Lung (tissue), 12 donors: ENCODE measurements around the gene ZNF710. TPM values are rescaled to one million over a fixed set of nuclear protein-coding genes. Genes with fewer than 3 reads are reported as not detected.
A peak's percentile ranks its signal among the peaks of the same experiment; 100 is the strongest.

Source experiments
- ATAC-seq: fragments of 200-7000 bp; cut with Tn5 transposase; one replicate; pipeline ENCODE4 v1.9.1; 2020; ENCODE audit warnings: moderate number of reproducible peaks; ENCODE audit not compliant: insufficient read depth, low FRiP score
- DNase-seq, 3 donors: peaks; one replicate each; pipeline ENCODE4 v3.0.0-alpha.2; 2013 to 2017
- H3K27ac ChIP-seq, 2 donors: one replicate each; pipeline ENCODE4 v1.5.1; 2013; ENCODE audit warnings: mild to moderate bottlenecking in 2 of 2, moderate library complexity in 2 of 2, control low read depth in 1 of 2, inconsistent platforms in 1 of 2, low read depth in 1 of 2, low read length in 1 of 2
- H3K27me3 ChIP-seq, 3 donors: one replicate each; pipeline ENCODE4 v1.5.1; 2013; ENCODE audit warnings: low read length in 2 of 3; ENCODE audit not compliant: control insufficient read depth in 3 of 3, insufficient read depth in 3 of 3
- H3K36me3 ChIP-seq, 4 donors: one replicate each; pipeline ENCODE4 v1.5.1; 2013; ENCODE audit warnings: low read length in 4 of 4, mild to moderate bottlenecking in 1 of 4, moderate library complexity in 1 of 4; ENCODE audit not compliant: control insufficient read depth in 4 of 4, insufficient read depth in 4 of 4
- H3K4me1 ChIP-seq, 5 donors: one replicate each; pipeline ENCODE4 v1.5.1; 2013; ENCODE audit warnings: low read length in 5 of 5, mild to moderate bottlenecking in 2 of 5, moderate library complexity in 1 of 5; ENCODE audit not compliant: control insufficient read depth in 5 of 5, insufficient read depth in 5 of 5
- H3K4me3 ChIP-seq: one replicate; pipeline ENCODE4 v1.5.1; 2013; ENCODE audit warnings: mild to moderate bottlenecking, control low read depth, moderate library complexity
- H3K9ac ChIP-seq, 2 donors: one replicate each; pipeline ENCODE4 v1.5.1; 2013; ENCODE audit warnings: low read length in 2 of 2, control low read depth in 1 of 2; ENCODE audit not compliant: insufficient read depth in 1 of 2
- H3K9me3 ChIP-seq, 4 donors: one replicate each; pipeline ENCODE4 v1.5.1; 2013; ENCODE audit warnings: low read length in 3 of 4, mild to moderate bottlenecking in 1 of 4, moderate library complexity in 1 of 4; ENCODE audit not compliant: control insufficient read depth in 4 of 4, insufficient read depth in 3 of 4
- WGBS, 2 donors: extraction: QIAGEN DNeasy Blood & Tissue Kit; methylation state at CpG; one replicate each; pipeline ENCODE4 v1.1.7; 2013; 5-methylcytosine and 5-hydroxymethylcytosine counted together
- polyA plus RNA-seq, 2 donors: library from polyadenylated mRNA; stranded (reverse); fragments of 200-250 nt; gene quantifications; one replicate each; pipeline ENCODE4 v1.2.1, GENCODE V29; 2013
- total RNA-seq, 2 donors: library from RNA; depleted of rRNA in 1 of 2; stranded (reverse); fragments of >200 nt in 1 of 2; gene quantifications; one replicate each; pipeline ENCODE4 v1.2.1, GENCODE V29; 2014 to 2021
- TF ChIP-seq, protein P1 (sequence below): IDR thresholded peaks from 2 replicates; pipeline ENCODE4 v1.5.1; 2012; ENCODE audit warnings: mild to moderate bottlenecking; ENCODE audit errors: control extremely low read depth, extremely low read depth
- donor health status: control.
- donor health status: control.
- donor health status: Bipolar disorder and iron deficiency.
- donor health status: healthy.
- donor health status: DM: yes; HTN: yes; CAD: no.

ZNF710 gene
- total and polyA plus RNA-seq, 4 donors, result 19.6 to 49.1 (median 38.6) TPM

GRCh38 chr15:90124507-90124906, 123.4 kb downstream of the ZNF710 start:
- H3K27ac ChIP-seq, result no peak overlapping the region
- H3K9me3 ChIP-seq, result no peaks in the 10 kb centered on the region
- no peaks in the 10 kb centered on the region for H3K27me3 ChIP-seq
- H3K9ac ChIP-seq, result no peak overlapping the region
- H3K4me3 ChIP-seq, result no peak overlapping the region
- H3K4me1 ChIP-seq, result peaks cover 0 to 4% (median 0%) of the 10 kb centered on the region in 5 donors
- DNase-seq (no peak), ATAC-seq (no peak)
- no peaks in the 10 kb centered on the region for H3K36me3 ChIP-seq
- TF ChIP-seq, protein P1, sequence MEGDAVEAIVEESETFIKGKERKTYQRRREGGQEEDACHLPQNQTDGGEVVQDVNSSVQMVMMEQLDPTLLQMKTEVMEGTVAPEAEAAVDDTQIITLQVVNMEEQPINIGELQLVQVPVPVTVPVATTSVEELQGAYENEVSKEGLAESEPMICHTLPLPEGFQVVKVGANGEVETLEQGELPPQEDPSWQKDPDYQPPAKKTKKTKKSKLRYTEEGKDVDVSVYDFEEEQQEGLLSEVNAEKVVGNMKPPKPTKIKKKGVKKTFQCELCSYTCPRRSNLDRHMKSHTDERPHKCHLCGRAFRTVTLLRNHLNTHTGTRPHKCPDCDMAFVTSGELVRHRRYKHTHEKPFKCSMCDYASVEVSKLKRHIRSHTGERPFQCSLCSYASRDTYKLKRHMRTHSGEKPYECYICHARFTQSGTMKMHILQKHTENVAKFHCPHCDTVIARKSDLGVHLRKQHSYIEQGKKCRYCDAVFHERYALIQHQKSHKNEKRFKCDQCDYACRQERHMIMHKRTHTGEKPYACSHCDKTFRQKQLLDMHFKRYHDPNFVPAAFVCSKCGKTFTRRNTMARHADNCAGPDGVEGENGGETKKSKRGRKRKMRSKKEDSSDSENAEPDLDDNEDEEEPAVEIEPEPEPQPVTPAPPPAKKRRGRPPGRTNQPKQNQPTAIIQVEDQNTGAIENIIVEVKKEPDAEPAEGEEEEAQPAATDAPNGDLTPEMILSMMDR, result no peak

DNA sequence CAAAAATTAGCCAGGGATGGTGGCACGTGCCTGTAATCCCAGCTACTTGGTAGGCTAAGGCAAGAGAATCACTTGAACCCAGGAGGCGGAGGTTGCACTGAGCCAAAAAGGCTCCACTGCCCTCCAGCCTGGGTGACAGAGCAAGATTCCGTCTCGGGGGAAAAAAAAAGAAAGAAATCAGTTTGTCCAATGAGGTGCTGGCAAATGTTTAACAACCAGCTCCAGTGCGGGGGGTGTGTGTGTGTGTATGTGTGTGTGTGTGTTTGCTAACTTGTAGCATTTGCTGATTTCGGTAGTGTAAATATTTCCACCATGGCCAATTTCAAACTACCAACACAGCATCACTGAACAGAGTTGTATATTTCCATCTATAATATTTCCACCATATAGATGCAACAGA, 124.9 kb downstream of the ZNF710 start:
- Histone ChIP-seq H3K9me3 (no peaks in the 10 kb centered on the region), H3K9ac (no peak overlapping the region), H3K27me3 (no peaks in the 10 kb centered on the region), H3K4me3 (no peak overlapping the region), H3K27ac (peak overlapping the region in 1 of 2 donors; percentile 5), H3K4me1 (peaks cover 0 to 4% (median 0%) of the 10 kb centered on the region in 5 donors), H3K36me3 (no peaks in the 10 kb centered on the region)
- peak in 1 of 3 donors; percentile 48 for DNase-seq
- TF ChIP-seq, protein P1, result no peak
- WGBS, 2 donors, result 58 to 86% methylated on average over 6 of the region's 6 CpGs
- ATAC-seq, result no peak

DNA sequence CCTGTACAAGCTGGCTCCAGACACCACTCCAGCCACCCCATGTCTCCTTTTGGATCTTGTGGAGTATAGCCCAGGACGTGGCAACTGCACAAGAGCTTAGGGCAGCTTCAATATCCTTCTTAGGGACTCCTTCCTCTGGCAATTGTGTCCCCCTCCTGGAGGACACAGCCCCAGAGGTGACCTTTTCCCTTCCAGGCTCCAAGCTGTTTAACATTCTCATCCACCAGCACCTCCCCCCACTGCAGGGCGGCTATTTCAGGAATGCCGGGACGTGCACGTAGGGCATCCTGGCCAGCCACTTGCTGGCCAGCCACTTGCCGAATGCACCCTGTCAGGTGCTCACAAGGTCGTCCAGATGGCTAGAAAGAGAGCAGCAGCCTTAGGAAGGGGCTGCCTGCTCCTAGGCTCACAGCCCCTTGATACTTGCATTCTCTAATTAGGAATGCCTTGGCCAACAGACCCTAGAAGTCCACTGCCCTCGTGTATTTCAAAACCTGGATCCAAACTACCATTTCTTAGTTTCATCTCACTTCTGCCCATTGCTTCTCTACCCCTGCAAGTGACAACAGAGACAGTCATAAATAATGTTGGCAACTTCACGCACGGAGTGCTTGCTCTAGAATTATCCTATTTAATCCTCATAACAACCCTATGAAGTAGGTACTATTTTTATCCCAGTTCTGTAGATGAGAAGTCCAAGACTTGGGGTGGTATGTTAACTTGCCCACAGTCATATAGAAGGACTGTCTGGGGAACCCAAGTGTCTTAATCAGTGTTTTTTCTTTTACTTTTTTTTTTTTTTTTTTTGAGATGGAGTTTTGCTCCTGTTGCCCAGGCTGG, 125.7 kb downstream of the ZNF710 start:
- Histone ChIP-seq H3K4me1 (peaks cover 0 to 4% (median 0%) of the 10 kb centered on the region in 5 donors), H3K36me3 (no peaks in the 10 kb centered on the region), H3K9me3 (no peaks in the 10 kb centered on the region), H3K27ac (peak overlapping the region in 1 of 2 donors; percentile 74), H3K9ac (no peak overlapping the region), H3K27me3 (no peaks in the 10 kb centered on the region), H3K4me3 (no peak overlapping the region)
- TF ChIP-seq, protein P1, result no peak
- DNase-seq, result peak in 2 of 3 donors; percentile 40 to 52
- 29 to 44% methylated on average over 10 of the region's 10 CpGs for WGBS, 2 donors
- no peak for ATAC-seq

DNA sequence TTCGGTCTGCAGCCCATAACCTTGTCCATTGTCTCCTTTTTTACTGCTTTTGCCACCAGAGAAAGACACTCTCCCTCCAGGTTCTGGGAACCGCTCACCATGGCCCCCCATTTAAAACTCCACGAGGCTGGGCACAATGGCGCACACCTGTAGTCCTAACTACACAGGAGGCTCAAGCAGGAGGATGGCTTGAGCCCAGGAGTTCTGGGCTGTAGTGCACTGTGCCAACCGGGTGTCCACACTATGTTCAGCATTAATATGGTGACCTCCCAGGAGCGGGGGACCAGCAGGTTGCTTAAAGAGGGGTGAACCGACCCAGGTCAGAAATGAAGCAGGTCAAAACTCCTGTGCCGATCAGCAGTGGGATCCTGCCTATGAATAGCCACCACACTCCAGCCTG, 129.2 kb downstream of the ZNF710 start:
- Histone ChIP-seq H3K36me3 (no peaks in the 10 kb centered on the region), H3K4me1 (peaks cover 0 to 4% (median 0%) of the 10 kb centered on the region in 5 donors), H3K27me3 (no peaks in the 10 kb centered on the region), H3K4me3 (no peak overlapping the region), H3K27ac (no peak overlapping the region), H3K9ac (no peak overlapping the region), H3K9me3 (no peaks in the 10 kb centered on the region)
- no peak for DNase-seq
- TF ChIP-seq, protein P1, result no peak
- ATAC-seq, result no peak
- WGBS, 2 donors, result 96 to 99% methylated on average over 8 of the region's 8 CpGs
